Hindlimb muscle (tissue), 1 donor: Measurements from ENCODE around the gene BCL7B. TPM values are rescaled to one million over a fixed set of nuclear protein-coding genes. Genes with fewer than 3 reads are reported as not detected.
"Not testable (repeated sequence)": the region's sequence is repeated elsewhere in the genome, so short reads cannot be mapped to it uniquely, and the experiment has no call there.

Experiments
- DNase-seq: peaks from one replicate; pipeline ENCODE4 v3.0.0-alpha.2; 2013
- polyA plus RNA-seq: library from polyadenylated mRNA; unstranded; fragments of 120-200 nt; gene quantifications from one replicate; pipeline ENCODE4 v1.2.1, GENCODE V29; 2013; ENCODE audit not compliant: insufficient read length

The BCL7B gene
- 37.7 TPM for polyA plus RNA-seq

DNA sequence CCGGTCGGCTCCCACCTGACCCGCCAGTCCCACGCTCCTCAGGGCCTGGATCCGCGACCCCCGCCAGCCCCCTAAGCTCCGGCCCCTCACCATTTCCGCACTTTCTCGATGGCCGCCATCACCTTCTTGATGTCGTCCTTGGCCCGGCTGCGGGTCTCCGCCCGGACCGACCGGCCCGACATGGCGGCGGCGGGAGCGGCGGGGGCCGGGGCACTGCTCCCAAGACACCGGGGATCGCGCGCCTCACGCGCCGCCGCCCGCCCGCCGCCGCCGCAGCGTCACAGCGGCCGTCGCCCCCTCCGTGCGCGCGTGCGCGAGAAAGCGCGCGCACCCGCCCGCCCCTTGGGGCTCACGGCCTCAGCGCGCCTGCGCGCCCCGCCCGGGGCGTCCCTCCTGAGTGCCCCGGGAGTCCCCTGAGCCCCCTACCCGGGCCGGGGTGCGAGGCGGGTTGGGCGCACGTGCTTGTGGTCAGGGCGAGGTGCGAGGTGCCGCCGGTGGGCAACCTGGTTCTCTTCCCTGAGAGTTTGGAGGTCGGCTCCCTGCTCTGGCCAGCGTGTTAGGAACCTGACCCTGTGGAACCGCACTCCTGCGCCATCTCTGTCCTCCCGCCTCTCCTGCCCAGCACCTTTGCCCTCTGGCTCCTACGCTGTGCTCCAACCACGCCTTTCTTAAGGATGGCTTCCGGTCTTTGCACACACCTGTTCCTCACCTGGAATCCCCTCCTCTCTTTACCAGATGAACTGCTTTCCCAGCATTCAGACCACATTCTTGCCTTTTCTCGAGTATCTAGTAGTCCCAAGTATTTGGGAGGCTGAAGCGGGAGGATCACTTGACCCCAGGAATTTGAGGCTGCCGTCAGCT is at the start of gene BCL7B:
TSS of gene BCL7B (minus strand) at position 294 of the 861 bp plus-strand sequence. CDS start at position 182, 112 bp downstream.
- DNase-seq = peak; percentile 76

DNA sequence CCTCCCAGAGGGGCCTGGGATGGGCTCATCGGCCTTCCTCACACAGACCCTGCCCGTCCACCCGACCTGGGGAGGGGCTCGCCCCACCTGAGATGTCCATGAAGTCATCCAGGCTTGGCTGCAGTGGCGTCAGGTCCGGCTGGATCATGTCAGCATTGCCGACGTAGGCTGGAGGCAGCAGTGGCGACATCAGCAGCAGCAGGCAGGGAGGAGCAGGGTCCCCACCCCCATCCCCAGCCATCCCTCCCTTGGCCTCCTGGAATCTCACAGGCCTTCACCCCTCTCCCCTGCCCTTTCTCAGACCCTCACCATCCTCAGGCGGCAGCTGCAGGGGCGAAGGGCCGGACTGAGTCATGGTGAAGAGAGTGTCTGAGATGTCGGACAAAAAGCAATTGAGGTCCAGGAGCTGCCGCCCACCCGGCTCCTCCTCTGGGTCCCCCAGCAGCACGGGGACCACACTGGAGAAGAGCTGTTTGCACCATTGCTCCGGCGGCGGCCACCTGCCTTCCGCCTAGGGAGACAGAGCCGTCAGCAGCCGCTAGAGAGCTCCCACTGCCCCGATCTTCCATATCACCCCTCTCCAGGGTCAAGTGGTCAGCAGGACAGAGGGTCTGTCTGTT is 48.2 kb upstream of the BCL7B start:
- DNase-seq = no peak

DNA sequence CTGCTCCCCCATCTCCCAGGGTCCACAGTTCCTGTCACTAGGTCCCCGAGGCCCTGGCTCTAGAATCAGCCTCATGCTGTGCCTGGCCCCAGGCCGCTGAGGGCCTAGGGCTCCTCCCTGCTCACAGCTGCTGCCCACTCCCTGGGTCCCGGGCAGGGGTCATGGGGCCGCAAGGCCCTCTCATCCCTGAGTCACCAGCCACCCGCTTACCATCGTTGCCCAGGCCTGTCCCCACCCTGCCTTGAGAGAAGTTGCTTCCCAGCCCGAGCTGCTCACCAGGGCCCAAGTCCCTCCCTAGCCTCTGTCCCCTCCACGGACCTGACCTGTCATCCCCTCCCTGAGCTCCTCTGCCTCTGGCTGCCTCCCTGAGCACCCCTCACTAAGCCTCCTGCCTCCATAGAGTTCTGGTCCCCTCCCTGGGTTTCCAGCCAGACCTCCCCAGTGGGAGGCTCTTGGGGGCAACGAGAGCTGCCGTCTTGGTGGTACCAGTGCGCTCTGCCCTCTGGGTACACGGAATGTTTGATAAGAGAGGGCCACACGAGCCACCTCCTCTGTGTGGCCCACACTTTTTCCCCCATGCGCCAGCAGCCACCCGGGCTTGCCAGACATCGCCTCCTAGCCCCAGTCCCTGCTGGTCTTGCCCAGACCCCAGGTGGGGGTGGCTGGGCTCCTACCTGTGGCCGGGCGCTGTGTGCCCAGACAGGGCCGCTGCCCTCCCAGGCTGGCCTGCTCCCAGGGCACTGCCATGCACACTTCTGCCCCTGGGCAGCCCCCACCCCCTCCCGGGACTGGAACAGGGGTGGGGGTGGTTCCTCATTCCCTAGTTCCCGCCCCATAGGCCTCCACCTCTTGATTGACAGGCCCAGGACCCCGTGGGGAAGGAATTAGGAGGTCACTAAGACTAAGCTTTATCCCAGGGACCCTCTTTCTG is 45.5 kb upstream of the BCL7B start:
- no peak for DNase-seq

DNA sequence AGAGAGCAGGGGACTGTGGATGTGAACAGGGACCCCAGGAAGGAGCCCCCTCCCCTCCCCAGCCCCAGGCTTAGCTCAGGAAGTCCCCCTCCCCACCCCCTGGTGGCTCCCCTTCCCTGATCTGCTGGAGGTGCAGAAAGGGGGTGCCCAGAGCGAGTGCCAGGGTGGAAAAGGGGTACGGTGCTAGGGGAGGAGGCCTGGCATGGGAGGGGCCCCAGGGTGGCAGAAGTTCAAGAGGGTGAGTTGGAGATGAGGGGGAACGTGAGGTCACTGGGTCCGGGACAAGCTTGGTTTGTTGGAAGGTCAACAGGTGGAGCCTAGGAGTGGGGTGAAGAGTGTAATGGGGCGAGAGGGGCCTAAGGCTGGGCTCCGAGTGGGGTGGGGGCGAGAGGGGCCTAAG is 42.4 kb upstream of the BCL7B start:
- DNase-seq = no peak

DNA sequence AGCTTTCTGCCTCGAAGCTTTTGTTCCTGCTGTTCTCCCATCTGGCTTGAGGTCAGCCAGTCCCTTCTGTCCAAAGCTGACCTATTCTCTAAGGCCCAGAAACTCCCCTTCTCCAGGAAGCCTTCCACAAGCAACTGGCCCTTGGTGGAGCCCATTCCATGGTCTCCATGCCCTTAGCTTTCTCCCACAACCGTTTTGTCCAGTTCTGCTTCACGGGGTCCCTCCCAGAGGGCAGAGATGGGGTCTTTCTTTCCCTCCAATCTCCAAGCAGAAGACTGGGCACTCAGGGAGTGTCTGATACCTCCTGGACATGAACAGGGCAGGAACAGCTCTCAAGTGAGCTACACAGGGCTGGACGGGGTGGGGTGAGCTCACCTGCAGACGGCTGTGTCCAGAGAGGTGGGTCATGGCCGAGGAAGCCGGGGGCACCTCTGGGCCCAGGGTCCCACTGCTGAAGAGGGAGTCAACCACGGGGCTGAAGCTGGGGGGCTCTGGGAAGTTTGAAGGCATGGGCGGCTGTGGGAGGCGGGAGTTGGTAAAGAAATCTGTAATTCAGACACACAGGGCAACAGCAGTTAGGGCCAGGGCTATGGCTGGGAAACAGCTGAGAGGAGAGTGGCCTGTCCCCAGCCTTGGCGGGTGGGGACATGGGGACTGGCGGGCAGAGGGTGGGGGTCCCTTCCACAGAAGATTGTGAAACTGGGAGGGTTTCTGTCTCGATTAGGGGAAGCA is 41.8 kb upstream of the BCL7B start:
- no peak for DNase-seq

DNA sequence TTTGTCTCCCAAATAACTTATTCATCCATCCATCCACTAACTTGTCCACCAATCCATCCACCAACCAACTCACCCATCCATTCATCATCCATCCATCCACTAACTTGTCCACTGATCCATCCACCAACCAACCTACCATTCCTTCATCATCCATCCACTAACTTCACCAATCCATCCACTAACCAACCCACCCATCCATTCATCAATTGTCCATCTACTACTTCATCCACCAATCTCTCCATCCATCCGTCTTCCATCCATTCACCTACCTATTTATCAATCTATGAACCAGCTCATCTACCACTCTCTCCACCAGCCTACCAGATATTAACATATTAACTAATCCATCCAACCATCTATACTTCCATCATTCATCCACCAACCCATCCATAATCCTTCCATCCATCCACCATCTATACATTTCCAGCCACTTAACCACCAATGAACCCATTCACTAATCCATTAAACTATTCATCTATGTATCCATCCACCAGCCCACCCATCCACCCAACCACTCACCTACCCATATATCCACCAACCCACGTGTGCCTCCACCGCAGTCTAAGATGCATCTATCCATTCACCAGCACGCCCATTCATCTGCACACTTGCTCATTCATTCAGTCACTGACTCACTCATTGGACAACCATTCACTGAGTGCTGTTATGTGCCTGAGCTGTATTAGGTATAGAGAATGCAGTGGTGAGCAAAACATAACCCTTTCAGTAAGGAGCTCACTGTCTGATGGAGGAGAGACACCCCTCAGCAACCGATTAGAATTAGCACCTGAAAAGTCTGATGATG is 40.7 kb upstream of the BCL7B start:
- DNase-seq = no peak

DNA sequence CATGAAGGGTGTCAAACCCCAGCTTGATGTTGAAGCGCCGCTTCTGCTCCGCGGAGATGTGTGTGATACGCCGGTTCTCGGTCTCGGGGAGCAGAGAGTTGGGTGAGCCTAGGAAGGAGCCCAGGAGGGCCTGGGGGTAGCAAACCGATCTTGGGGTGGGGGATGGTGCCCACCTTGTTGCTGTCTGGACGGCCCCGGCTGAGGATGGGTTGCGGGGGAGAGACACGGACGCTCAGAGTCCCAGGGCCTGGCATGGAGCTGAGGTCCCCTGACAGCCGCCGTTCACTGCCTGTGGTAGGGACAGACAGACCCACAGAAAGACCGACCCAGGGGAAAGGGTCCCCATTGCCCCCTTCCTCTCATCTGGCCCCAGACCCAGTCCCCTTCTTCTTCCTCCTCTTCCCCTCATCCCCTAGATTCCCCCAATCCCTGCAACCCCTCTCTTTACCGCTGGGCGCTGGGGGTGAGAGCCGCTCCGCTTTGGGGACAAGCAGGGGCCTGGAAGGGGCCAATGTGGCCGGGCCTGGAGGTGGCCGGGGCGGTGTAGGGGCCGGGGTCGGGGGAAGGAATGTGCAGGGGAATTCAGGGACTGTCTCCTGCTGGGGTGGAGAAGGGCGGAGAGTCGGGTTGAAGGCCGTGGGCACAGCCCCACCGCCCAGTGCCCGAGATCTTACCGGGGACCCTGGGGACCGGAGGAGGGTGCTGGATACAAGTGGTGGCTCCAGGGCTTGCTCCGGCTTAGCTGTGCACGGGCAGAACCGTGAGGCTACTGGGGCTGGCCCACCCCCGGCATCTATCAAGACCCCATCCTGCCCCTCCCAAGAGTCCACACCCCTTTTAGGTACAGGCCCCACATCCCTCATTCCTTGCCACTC is 38.9 kb upstream of the BCL7B start:
- DNase-seq = no peak

DNA sequence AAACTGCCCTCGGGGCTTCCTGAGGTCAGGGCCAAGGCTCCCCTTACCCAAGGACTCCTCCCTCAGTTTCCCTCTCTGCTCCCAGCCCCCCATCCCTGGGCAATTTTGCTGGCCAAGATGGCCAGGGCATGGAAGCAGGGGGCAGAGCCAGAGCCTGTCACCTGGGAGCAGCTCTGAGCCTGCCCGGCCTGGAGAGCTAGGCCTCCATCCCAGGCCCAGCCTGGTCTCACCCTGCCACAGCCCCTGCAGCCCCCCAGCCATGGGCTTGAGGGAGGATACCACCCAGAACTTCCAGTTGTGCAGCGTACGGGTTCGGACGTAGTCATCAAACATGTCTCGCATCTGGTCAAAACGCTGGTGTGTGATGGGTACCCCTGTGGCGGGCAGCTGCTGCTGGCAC is 37.9 kb upstream of the BCL7B start:
- no peak for DNase-seq

DNA sequence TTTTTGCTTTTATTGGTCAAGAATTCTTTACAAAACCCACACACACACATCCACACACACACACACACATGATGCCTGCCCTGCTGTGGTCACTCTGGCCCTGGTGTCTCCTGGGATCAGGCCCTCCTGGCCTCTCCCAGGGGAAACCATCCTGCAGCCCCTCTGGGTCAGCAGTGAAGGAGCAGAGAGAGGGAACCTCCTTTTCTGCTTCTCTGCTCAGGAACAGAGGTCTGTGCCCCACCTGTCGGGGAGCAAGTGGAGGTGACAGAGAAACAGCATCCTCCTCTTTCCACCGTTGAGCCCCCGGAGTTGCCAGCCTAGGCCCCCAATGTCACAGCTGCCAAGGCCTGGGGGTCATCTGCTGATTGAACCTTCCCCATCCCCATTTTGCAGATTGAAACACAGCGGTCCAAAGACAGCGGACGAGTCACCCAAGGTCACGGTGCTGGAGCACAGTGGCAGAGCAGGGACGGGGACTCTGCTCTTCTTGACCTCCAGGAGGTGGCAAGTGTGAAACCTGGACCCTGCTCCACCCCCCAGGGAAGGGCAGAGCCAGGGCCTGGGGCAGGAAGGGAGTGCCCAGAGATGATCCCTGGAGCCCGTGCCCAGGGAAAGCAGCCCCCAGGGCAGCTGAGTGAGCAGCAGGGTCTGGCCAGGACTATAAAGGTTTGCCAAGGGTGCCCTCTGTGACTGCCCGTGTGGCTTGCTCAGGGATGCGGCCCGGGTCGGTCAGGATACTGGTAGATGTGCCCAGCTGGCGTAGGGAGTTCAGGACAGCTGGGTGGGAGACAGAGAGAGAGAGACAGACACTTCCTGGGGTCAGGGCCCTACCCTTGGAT is 35.9 kb upstream of the BCL7B start:
- no peak for DNase-seq

DNA sequence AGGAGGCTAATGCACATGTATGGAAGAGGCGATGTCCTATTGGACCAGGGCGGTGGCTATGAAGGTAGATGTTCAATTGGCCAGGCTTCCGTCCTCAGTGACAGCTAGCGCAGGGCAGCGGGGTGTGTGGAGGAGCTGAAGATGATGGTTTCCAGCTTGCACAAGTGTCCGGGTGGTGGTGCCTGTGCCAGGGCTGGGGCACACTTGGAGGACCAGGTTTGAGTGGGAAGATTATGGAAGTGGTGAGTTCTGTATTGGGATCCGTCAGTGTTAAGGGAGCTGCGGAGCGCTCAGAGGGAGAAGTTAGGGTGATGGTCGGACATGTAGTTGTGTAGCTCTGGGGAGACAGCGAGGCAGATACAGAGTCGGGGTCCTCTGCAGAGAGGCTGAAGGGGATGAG is 29.4 kb upstream of the BCL7B start:
- DNase-seq = no peak

DNA sequence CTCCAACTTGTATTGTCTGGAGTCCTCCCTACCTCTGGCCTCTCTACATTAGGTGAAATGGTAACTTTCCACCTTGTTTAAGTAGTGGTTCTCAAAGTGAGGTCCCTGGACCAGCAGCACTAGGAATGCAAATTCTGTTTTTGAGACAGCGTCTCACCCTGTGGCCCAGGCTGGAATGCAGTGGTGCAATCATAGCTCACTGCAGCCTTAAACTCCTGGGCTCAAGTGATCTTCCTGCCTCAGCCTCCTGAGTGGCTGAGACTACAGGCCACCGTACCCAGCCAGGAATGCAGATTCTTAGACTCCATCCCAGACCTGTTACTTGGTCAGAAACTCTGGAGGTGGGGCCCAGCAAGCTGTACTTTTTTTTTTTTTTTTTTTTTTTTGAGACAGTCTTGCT is 27.7 kb upstream of the BCL7B start:
- no peak for DNase-seq

DNA sequence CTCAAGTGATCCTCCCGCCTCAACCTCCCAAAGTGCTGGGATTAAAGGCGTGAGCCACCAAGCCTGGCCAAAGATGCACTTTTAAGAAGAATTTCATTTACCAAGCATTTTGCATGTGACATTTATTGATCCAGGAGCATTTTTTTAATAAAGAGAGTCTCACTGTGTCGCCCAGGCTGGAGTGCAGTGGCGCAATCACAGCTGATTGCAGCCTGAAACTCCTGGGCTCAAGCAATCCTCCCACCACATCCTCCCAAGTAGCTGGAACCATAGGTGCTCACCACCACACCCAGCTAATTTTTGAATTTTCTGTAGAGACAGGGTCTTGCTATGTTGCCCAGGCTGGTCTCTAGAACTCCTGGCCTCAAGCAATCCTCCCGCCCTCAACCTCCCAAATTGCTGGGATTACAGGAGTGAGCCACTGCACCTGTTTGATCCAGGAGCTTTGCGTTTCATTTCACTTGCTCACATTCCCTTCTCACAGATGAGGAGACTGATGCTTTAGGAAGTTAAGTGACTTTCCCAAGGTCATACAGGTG is 25.2 kb upstream of the BCL7B start:
- DNase-seq = no peak

DNA sequence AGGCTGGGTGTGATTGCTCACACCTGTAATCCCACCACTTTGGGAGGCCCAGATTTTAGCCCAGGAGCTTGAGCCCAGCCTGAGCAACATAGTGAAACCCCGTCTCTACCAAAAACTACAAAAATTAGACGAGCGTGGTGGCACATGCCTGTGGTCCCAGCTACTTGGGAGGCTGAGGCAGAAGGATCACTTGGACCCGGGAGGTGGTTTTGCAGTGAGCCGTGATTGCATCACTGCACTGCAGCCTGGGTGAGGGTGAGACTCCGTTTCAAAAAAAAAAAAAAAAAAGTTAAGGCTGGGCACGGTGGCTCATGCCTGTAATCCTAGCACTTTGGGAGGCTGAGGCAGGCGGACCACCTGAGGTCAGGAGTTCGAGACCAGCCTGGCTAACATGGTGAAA is 23.5 kb upstream of the BCL7B start:
- not testable (repeated sequence) for DNase-seq

DNA sequence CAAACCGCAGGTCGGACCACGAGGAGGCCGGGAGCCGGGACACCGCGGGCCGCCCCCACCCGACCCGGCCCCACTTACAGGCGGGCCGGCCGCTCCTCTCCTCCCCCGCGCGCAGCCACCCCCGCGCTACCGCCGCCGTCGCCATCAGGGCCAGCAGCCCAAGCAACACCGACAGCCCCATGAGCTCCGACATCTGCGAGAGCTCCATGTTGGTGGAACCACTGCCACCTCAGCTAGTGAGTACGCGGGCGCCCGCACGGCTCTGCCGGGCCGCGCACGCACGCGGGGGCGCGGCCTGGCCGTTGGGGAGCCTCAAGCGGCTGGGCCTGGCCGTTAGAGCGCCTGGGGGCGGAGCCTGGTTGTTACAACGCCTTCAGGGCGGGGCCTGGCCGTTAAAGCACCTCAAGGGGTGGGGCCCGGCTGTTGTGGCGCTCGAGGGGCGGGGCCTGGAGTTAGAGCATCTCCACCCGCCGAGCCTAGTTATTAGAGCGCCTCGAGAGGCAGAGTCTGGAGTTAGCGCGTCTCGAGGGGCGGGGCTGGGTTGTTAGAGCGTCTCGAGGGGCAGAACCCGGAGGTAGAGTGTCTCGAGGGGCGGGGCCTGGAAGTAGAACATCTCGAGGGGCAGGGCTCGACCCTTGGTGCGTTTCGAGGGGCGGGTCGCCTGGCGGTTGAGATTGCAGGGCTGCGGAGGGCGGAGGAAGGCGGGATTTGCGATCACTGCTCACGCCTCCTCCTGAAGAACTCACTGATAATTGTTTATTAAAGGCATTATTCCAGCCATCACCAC is 21.0 kb upstream of the BCL7B start, which contains the start of gene TBL2:
TSS of gene TBL2 (minus strand) at position 238 of the 787 bp plus-strand sequence. CDS start at position 208, 30 bp downstream.
- peak; percentile 96 for DNase-seq

DNA sequence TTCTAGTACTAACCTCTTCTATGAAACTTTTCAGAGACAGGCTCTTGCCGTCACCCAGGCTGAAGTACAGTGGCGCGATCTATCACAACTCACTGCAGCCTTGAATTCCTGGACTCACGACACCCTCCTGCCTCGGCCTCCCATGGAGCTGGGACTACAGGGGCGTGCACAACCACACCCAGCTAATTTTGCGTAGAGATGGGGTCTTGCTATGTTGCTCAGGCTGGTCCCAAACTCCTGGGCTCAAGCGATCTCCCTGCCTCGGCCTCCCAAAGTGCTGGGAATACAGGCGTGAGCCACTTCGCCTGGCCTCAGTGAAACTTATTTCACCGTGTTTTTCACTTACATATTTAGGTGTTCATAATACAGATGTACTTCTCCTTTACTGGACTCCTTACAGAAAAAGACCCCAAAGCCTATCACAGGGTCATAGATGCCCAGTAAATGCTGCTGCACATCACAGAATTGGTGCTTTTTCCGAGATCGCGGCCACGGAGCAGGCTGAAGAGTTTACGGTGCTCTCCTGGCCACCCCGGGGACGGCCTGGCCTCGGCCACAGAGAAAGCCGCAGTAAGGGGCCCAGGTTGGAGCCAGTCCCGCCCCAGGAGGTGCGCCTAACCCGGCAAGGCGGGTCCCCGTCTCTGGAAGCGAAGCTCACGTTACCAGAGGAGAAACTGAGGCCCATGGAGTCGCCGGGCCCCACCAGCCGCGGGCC is 20.3 kb upstream of the BCL7B start:
- no peak for DNase-seq

DNA sequence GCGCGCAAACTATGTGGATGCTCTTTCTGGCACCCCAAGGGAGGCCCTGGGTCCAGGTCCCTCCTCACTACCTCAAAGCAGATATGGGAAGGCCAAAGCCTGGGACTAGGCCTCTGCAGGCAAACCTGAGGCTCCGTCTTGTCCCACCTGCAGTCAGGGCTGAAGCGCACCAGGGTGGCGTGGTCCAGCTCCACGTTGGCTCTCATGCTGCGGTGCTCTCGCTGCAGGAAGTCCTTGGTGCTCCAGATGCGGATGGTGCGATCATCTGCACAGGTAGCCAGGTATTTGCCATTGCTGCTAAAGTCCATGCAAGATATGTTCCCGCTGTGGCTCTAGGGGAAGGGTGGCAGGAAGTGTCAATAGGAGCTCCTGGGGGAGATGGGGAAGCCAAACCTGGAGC is 16.3 kb upstream of the BCL7B start:
- no peak for DNase-seq

DNA sequence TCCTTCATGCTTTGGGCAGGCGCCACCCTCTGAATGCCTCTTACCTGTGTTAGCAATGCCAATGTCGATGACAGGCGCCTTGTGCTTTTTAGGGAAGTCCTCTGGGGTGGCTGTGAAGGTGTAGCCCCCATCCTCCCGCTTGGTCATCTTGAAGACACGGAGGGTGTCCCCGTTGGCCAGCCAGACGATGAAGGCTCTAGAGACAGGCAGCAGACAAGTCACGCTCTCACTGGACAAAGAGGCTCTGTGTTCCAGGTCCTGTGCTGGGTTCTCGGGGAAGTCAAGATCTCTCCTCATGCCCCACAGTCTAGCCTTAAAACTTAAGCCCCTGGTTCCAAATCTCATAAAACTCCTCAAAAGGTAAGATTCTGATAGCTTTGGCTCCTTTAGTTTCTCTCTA is 15.8 kb upstream of the BCL7B start:
- DNase-seq = no peak
